HL-60 (cell line): ENCODE measurements around the gene DPF3.

Source experiments
- DNase-seq, 2 experiments: peaks; one replicate each; pipeline ENCODE4 v3.0.0-alpha.2; 2010 to 2020; ENCODE audit warnings: low read depth in 1 of 2, low spot score in 1 of 2
- H3K27ac ChIP-seq: fragments of 250-450 bp; sonication (Bioruptor Pico); replicated peaks from 2 replicates; pipeline ENCODE4 v1.5.1; 2020; ENCODE audit warnings: mild to moderate bottlenecking, moderate library complexity
- H3K27me3 ChIP-seq: fragments of 250-450 bp; sonication (Bioruptor Pico); 2 replicates; pipeline ENCODE4 v1.5.1; 2021; ENCODE audit warnings: mild to moderate bottlenecking, moderate library complexity; ENCODE audit not compliant: insufficient read depth, poor library complexity, severe bottlenecking
- H3K4me3 ChIP-seq: replicated peaks from 2 replicates; pipeline ENCODE4 v1.5.1; 2011; ENCODE audit warnings: mild to moderate bottlenecking, control low read depth, low read length; ENCODE audit not compliant: insufficient read depth
- GABPA ChIP-seq: IDR thresholded peaks from 2 replicates; pipeline ENCODE4 v1.6.1; 2012; ENCODE audit warnings: low read depth
- POLR2AphosphoS5 ChIP-seq: IDR thresholded peaks from 2 replicates; pipeline ENCODE4 v1.6.1; 2012; ENCODE audit warnings: low read depth
- REST ChIP-seq: IDR thresholded peaks from 2 replicates; pipeline ENCODE4 v1.6.1; 2012; ENCODE audit warnings: low read depth; ENCODE audit not compliant: insufficient replicate concordance
- SPI1 ChIP-seq: IDR thresholded peaks from 2 replicates; pipeline ENCODE4 v1.6.1; 2012; ENCODE audit warnings: low read depth, mild to moderate bottlenecking, borderline replicate concordance
- TF ChIP-seq, protein P1 (sequence below): IDR thresholded peaks from one replicate; pipeline ENCODE4 v1.5.1; 2011; ENCODE audit warnings: low read length, control low read depth, inconsistent platforms; ENCODE audit not compliant: insufficient read depth

Gene DPF3

DNA sequence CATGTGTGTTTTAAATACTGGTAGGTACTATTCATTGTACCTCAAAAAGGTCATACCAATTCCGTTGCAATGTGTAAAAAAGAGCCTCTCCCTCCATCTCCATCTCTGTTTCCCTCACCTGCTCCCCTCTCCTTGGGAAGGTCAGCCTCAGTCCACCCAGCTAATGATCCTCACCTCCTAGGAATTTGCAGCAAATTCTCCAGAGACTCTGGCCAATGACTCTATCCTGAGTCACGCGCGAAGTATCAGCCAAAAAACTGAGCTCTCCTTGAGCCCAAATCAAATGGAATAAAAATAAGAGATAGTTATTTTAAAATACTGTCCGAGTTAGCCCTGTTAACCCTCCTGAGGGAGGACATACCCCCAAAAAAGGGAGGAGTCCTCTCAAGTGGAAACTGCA lies 148.4 kb downstream of the DPF3 start:
- H3K4me3 ChIP-seq = no peak overlapping the region
- DNase-seq = no peak
- TF ChIP-seq, protein P1, sequence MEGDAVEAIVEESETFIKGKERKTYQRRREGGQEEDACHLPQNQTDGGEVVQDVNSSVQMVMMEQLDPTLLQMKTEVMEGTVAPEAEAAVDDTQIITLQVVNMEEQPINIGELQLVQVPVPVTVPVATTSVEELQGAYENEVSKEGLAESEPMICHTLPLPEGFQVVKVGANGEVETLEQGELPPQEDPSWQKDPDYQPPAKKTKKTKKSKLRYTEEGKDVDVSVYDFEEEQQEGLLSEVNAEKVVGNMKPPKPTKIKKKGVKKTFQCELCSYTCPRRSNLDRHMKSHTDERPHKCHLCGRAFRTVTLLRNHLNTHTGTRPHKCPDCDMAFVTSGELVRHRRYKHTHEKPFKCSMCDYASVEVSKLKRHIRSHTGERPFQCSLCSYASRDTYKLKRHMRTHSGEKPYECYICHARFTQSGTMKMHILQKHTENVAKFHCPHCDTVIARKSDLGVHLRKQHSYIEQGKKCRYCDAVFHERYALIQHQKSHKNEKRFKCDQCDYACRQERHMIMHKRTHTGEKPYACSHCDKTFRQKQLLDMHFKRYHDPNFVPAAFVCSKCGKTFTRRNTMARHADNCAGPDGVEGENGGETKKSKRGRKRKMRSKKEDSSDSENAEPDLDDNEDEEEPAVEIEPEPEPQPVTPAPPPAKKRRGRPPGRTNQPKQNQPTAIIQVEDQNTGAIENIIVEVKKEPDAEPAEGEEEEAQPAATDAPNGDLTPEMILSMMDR = no peak
- H3K27me3 ChIP-seq = no peaks in the 10 kb centered on the region
- no peak overlapping the region for H3K27ac ChIP-seq

- TF ChIP-seq, protein P1 = no peak
- TF ChIP-seq GABPA = no peak
- no peak for TF ChIP-seq REST
- no peak for TF ChIP-seq POLR2AphosphoS5
- no peak for TF ChIP-seq SPI1
- DNase-seq = no peak
- Histone ChIP-seq H3K4me3 (no peak overlapping the region), H3K27me3 (no peaks in the 10 kb centered on the region), H3K27ac (no peak overlapping the region)
These were observed 149.3 kb downstream of the DPF3 start for GRCh38 chr14:72744416-72745120.

DNA sequence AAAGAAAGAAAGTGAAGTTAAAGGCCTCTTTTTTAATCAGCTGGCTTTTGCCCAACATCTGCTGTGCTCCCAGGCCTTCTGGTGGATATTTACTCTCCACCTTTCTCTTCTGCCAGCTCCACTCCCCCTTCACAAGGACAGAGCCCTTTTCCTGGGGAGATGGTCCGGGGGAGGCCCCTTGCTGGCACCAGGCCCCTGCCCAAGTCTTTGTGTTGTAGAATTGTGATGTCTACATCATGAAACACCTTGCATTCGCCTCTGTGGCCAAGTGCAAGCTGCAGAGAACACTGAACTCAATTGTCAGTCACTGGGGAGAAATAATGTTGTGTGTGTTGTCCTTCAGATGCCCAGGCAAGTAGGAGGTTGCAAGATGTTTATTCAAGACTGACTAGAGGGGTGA lies 150.3 kb downstream of the DPF3 start:
- no peak for DNase-seq
- TF ChIP-seq POLR2AphosphoS5 (no peak), REST (no peak), GABPA (no peak), SPI1 (no peak)
- TF ChIP-seq, protein P1 = no peak
- H3K27me3 ChIP-seq = no peaks in the 10 kb centered on the region
- no peak overlapping the region for H3K27ac ChIP-seq
- H3K4me3 ChIP-seq = no peak overlapping the region

GRCh38 chr14:72742838-72743195 lies 151.1 kb downstream of the DPF3 start:
- Histone ChIP-seq H3K4me3 (no peak overlapping the region), H3K27ac (no peak overlapping the region), H3K27me3 (no peaks in the 10 kb centered on the region)
- DNase-seq = no peak
- TF ChIP-seq, protein P1 = no peak
- TF ChIP-seq GABPA (no peak), REST (no peak), SPI1 (no peak), POLR2AphosphoS5 (no peak)
